Right lung (tissue), 10 donors: ENCODE data around the gene RBM11. TPM values are rescaled to one million over a fixed set of nuclear protein-coding genes. Genes with fewer than 3 reads are reported as not detected.
A peak's percentile ranks its signal among the peaks of the same experiment; 100 is the strongest.
"Not testable (repeated sequence)": the region's sequence is repeated elsewhere in the genome, so short reads cannot be mapped to it uniquely, and the experiment has no call there.

ENCODE experiments used
- DNase-seq, 2 donors: peaks; one replicate each; pipeline ENCODE4 v3.0.0-alpha.2; 2013
- long read RNA-seq, 8 donors: transcript quantifications; one replicate each; lab custom pipeline, GENCODE V29; 2026
- polyA plus RNA-seq, 5 donors: library from polyadenylated mRNA; unstranded; fragments of 120-200 nt; gene quantifications; one replicate each; pipeline versions ENCODE4 v1.2.1 to v1.2.3, GENCODE V29; 2013; ENCODE audit warnings: inconsistent platforms in 1 of 5, low replicate concordance in 1 of 5; ENCODE audit not compliant: insufficient read length in 5 of 5, insufficient read depth in 1 of 5

Gene RBM11, protein sequence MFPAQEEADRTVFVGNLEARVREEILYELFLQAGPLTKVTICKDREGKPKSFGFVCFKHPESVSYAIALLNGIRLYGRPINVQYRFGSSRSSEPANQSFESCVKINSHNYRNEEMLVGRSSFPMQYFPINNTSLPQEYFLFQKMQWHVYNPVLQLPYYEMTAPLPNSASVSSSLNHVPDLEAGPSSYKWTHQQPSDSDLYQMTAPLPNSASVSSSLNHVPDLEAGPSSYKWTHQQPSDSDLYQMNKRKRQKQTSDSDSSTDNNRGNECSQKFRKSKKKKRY
- 1 to 10 TPM; 3.7 to 6.3 (median 5.0) TPM for polyA plus RNA-seq
- long read RNA-seq, donor 1, partial matches to known transcripts: 0 of 2 reads
- long read RNA-seq, donor 1, other reads (novel, unspliced or antisense): 0 of 2 reads
- long read RNA-seq, donor 2: 0 reads
- long read RNA-seq, donor 3, partial matches to known transcripts: 0 of 2 reads
- long read RNA-seq, donor 3, other reads (novel, unspliced or antisense): 0 of 2 reads
- long read RNA-seq, donor 4, partial matches to known transcripts: 0 of 1 reads
- long read RNA-seq, donor 4, other reads (novel, unspliced or antisense): 0 of 1 reads
- long read RNA-seq, donor 5, partial matches to known transcripts: 0 of 2 reads
- long read RNA-seq, donor 5, other reads (novel, unspliced or antisense): 0 of 2 reads
- long read RNA-seq, donor 6, partial matches to known transcripts: 0 of 5 reads
- long read RNA-seq, donor 6, other reads (novel, unspliced or antisense): 0 of 5 reads
- long read RNA-seq, donor 7: 0 reads
- long read RNA-seq, donor 8, partial matches to known transcripts: 0 of 1 reads
- long read RNA-seq, donor 8, other reads (novel, unspliced or antisense): 0 of 1 reads

GRCh38 chr21:14215971-14216641, at the start of gene RBM11:
Gene RBM11 (plus strand): TSS chr21:14216157. CDS start chr21:14216187, 30 bp downstream.
- peak; percentile 62 to 73 for DNase-seq

DNA sequence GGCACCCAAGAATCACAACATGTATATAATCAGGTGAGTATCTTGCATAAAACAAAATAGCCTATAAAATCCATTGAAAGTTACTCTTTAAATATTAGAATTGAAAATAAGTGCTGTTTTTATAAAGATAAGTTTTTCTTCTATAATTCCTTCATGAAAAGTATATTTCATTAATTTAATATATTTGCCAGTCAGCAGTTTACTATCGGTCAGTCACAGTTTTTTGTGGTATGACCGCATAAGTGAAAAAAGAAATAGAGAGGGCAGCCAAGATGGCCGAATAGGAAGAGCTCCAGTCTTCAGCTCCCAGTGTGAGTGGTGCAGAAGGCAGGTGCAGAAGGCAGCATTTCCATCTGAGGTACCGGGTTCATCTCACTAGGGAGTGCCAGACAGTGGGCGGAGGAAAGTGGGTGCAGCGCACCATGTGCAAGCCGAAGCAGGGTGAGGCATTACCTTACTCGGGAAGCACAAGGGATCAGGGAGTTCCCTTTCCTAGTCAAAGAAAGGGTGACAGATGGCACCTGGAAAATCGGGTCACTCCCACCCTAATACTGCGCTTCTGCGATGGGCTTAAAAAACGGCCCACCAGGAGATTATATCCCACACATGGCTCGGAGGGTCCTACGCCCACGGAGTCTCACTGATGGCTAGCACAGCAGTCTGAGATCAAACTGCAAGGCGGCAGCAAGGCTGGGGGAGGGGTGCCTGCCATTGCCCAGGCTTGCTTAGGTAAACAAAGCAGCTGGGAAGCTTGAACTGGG, 49.3 kb upstream of the RBM11 start:
- DNase-seq: not testable (repeated sequence)

DNA sequence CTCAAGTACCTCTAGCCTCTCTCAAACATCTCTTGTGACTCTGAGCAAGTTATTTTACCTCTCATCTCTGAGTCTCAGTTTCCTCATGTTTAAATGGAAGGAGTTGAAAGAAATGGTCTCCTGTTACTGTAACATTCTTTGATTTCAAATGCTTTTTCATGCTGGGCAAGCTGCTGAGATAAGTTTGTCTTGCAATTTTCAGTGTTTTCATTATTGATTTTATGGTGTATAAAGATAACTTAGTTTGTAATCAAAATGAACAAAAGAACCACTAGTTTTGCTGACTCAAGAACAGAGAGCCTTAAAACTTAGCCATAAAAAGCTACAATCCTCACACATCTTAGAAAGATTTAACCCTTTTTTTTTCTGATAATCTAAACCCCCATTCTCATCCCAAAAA, 9.7 kb upstream of the RBM11 start:
- no peak for DNase-seq

DNA sequence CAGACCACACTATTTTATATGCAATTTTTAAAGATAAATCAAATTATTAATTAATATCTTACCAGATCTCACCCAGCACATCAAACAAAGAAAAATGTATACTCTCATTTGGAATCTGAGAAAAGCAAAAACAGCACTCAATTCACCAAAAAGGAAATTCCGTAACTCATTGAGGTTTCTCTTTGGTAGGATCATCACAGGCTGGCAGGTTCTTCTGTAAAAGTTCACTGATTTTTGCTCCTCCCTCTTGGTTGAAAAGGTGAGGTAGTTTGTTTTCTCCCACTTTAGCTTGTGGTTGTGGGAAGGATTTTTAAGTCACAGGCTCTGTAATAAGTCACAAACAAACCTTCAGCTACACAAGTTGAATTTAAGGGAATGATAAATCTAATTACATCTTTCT, 5.2 kb upstream of the RBM11 start, which contains the start of gene LIPI:
TSS of gene LIPI (minus strand) at position 218 of the 400 bp plus-strand sequence. CDS start at position 108, 110 bp downstream.
- no peak for DNase-seq

DNA sequence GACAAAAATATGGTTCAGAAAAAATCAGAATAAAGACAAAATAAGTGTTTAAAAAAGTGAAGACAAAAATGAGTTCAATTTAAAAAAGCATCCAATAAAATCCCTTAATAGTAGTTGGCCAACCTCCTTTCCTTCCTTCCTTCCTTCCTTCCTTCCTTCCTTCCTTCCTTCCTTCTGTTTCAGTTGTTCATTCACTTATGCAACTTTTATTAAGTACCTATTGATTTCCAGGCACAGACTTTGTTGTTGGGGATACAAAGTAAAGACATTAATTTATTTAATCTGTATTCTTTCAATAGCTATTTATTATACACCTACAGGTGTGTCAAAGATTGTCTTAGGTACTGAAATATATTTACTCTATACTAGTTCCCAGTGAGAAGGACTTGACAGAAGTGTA, 2.8 kb upstream of the RBM11 start:
- no peak for DNase-seq

DNA sequence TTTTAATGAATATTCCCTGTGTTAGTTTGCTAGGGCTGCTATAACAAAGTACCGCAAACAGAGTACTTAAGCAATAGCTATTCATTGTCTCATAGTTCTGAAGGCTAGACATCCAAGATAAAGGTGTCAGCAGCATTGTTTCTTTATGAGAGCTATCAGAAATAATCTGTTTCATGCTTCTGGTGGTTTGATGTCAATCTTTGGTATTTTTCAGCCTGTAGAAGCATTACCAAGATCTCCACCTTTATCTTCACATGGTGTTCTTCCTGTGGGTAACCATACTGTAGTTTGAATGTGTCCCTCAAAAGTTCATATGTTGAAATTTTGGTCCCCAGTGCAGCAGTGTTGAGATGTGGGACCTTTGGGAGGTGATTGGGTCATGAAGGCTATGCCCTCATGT, 7.4 kb downstream of the RBM11 start:
- DNase-seq: no peak

DNA sequence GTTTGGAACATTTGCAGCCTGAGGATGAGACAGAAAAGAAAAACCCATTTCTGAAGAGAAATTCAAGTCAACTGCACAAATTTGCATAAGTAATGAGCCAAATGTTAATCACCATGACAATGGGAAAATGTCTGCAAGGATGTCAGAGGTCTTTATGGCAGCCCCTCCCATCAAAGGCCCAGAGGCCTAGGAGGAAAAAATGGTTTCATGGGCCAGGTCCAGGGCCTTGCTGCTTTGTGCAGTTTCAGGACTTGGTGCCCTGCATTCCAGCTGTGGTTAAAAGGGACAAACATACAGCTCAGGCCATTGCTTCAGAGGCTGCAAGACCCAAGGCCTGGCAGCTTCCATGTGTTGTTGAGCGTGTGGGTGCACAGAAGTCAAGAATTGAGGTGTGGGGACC, 13.4 kb downstream of the RBM11 start:
- DNase-seq: no peak

GRCh38 chr21:14235101-14235500, 19.1 kb downstream of the RBM11 start:
- no peak for DNase-seq

DNA sequence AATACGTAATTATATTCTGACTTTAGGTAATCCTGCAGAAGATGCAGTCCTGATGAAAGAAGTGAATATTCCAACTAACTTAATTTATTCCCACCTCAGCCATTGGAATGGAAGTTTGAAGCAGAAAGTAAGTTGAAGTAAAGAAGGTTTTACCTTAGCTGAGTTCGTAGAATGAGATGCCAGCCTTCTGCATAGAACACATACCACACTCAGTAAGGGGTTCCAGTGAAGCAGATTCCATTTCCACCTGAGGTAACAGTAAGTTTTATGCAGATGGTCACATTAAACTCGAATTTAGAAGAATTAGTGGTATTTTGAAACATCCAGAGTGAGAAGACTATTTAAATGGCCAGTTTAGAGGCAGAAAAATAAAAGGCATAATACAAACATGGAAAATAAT, 20.2 kb downstream of the RBM11 start:
- DNase-seq: no peak

DNA sequence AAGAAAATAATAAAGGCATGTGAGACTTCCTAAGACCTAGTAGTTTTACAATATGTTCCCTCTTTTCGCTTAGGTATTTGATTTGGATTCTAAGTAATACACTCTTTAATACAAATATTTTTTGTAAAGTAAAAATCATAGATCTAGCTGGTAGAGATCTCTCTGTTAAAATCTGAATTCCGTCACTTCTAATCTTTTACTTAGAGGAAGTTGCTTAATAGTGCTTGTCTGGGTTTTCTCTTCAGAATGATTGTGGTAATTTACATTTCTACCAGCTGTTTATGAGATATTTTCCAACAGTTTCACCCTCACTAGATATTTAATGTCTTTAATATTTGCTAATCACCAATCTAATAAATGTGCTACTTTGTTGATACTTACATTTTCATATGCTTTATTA, 23.3 kb downstream of the RBM11 start:
- DNase-seq: no peak

GRCh38 chr21:14241297-14241696, 25.3 kb downstream of the RBM11 start:
- DNase-seq: no peak

DNA sequence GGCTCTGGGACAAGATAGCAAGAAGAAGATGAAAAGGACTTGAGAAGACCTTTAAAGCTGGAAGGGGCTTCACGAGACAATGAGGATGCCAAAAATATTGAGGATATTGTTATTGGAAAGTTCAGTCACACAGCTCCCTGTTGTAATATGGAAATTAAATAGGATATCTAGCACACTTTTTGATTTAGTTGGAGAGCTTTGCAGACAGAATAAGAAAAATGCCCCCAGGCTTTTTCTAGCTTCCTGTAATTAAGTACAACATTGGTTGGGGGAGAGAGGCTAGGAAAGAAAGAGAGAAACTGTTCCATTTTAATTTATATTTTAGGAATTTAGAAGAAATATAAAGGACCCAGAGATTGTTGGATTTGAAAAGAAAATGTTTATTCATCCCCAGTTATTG, 27.5 kb downstream of the RBM11 start:
- no peak for DNase-seq

DNA sequence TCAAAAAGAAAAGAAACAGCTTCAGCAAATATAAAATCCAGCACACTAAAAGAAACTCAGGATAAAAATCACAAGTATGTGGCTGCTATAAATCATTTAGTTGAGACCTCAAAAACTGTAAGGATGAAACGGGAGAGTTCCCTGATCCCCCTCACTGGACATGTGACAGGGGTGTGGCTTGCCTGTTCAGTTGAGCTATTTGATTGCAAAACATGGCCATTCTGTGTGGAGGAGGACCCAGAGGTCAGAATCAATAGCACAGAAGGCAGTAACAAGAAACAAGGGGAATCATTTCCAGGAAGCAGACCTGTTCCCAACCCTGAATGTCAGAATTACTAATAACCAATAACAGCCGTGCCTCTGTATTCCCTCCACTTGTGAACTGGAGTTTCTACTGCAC, 27.9 kb downstream of the RBM11 start:
- no peak for DNase-seq

DNA sequence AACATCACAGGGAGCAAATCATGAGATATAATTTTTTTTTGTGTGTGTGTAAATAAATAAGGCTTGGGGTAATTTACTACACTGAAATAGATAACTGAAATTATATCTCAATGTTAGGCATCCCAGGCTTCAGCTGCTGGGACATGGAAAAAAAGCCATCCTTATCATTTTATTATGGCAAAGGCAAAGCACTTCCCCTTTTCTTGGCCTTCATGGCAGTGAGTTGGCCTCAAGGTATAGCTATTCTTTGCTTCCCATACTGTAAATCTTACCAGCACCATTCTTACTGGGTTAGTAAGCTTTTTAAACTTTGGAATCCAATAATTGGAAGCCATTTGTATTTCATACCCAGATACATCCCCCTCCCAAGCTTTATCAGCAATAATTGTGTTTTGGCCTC, 29.0 kb downstream of the RBM11 start:
- DNase-seq: no peak

GRCh38 chr21:14245711-14246110, 29.8 kb downstream of the RBM11 start:
- no peak for DNase-seq

DNA sequence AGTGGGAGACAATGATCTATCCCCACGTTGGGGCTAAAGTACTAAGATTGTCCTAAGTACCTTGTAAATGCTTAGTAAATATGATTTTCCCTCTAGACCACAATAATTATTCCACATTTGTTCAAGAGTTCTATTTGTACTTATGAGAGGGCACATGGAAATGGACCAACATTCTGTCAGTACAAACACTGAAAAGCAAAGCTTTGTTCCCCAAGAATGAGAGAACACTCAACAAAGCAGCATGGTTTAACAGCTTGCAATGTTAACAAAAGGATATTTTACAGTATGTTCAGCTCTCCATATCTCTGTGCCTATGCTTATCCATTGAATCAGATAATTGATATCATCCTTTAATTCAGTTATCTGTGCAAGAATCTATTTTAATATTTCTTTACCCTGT, 35.4 kb downstream of the RBM11 start:
- no peak for DNase-seq

- DNase-seq: peak in 1 of 2 donors; percentile 36
These were observed 43.8 kb downstream of the RBM11 start for GRCh38 chr21:14259747-14260146.

GRCh38 chr21:14260174-14260764, 44.3 kb downstream of the RBM11 start:
- DNase-seq: no peak

DNA sequence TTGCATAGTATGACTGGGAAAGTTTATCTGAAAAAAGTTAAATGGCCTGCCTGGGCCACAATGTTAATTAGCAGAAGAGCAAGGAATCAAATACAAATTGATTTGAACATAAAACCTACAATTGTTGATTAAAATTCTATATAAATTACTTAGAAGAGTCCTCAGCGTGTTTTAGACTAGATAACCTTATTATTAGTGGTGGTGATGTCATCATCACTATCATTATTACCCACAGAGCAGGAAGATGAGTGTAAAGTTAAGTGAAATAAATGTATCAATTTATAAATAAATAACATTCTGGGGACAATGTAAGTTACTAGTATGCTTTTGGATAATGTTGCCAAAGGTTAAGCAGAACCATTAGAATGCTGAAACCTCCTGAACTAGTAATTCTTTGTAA, 46.1 kb downstream of the RBM11 start:
- DNase-seq: no peak

DNA sequence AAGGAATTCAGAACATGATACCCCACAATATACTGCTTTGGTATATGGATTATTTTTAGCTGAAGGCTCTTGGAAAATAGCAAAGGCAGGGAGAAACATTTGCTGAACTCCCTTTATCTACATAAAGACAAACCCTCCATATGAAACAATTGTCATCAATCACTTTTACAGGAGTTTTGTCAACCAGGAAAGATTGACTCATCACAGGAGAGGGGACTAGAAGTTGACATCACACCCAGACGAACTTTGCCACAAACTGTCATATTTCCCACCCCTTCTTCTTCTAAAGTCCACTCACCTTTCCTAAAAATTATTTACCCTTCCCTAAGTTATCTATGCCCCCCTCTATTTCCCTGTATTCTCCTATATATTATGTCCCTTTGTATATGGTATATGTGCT, 47.9 kb downstream of the RBM11 start:
- no peak for DNase-seq

DNA sequence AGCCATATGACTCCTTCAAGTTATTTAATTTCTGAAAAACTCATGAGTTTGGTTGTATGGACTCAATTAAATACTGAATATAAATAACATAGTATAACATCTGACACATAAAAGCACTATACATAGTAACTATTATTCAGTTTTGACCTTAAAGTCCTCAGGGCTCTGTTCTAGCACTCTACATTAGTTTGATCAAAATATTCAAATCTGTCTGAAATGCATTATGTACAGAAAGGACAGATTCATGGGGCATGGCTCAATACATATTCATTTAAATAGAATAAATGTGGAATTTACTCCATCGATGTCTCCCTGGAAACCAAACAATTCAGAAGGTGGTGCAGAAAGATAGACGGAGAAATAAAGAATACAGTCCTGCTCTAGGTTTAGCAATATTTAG, 49.1 kb downstream of the RBM11 start:
- DNase-seq: no peak
